Fibroblast of peridontal ligament (primary cell): ENCODE measurements around the gene USP12.
A peak's percentile ranks its signal among the peaks of the same experiment; 100 is the strongest.

Source experiments
- DNase-seq: peaks from one replicate; pipeline ENCODE4 v3.0.0-alpha.2; 2010; ENCODE audit errors: extremely low read depth

Gene USP12

GRCh38 chr13:27183561-27184147, 12.0 kb upstream of the USP12 start:
- DNase-seq: peak; percentile 32

GRCh38 chr13:27182844-27183497, 11.4 kb upstream of the USP12 start:
- peak; percentile 77 for DNase-seq

- no peak for DNase-seq
Measured at GRCh38 chr13:27182054-27182453, 10.4 kb upstream of the USP12 start.

GRCh38 chr13:27177852-27178251, 6.2 kb upstream of the USP12 start:
- DNase-seq: no peak

- no peak for DNase-seq
Measured at GRCh38 chr13:27176470-27177410, 5.1 kb upstream of the USP12 start.

GRCh38 chr13:27174766-27175455, 3.3 kb upstream of the USP12 start:
- DNase-seq: peak; percentile 75

- no peak for DNase-seq
Measured at GRCh38 chr13:27172495-27172842, 858 bp upstream of the USP12 start.

GRCh38 chr13:27171827-27172494, 350 bp upstream of the USP12 start:
- peak; percentile 85 for DNase-seq

- DNase-seq: no peak
Measured at GRCh38 chr13:27170516-27171243, 931 bp downstream of the USP12 start.

GRCh38 chr13:27170221-27170515, 1.4 kb downstream of the USP12 start:
- peak; percentile 78 for DNase-seq

GRCh38 chr13:27168906-27169657, 2.5 kb downstream of the USP12 start:
- peak; percentile 46 for DNase-seq

GRCh38 chr13:27168086-27168485, 3.5 kb downstream of the USP12 start:
- DNase-seq: no peak

- no peak for DNase-seq
Measured at GRCh38 chr13:27166313-27166712, 5.3 kb downstream of the USP12 start.

GRCh38 chr13:27161980-27162379, 9.6 kb downstream of the USP12 start:
- no peak for DNase-seq

- no peak for DNase-seq
Measured at GRCh38 chr13:27161423-27161822, 10.2 kb downstream of the USP12 start.

- no peak for DNase-seq
Measured at GRCh38 chr13:27160657-27161295, 10.8 kb downstream of the USP12 start.

- no peak for DNase-seq
Measured at GRCh38 chr13:27159806-27160563, 11.6 kb downstream of the USP12 start.

GRCh38 chr13:27158335-27158734, 13.3 kb downstream of the USP12 start:
- DNase-seq: no peak
